Tibial nerve (tissue), 4 donors: Measurements from ENCODE around the gene SCGB2B2. TPM values are rescaled to one million over a fixed set of nuclear protein-coding genes. Genes with fewer than 3 reads are reported as not detected.

ENCODE experiments used
- DNase-seq, 2 donors: peaks; one replicate each; pipeline ENCODE4 v3.0.0-alpha.2; 2019; ENCODE audit warnings: low spot score in 2 of 2
- H3K27ac ChIP-seq, 4 donors: fragments of 200-600 bp; sonication (generic) in 3 of 4; one replicate each; pipeline ENCODE4 v1.5.1; 2017 to 2019; ENCODE audit warnings: mild to moderate bottlenecking in 1 of 4
- H3K27me3 ChIP-seq, 2 donors: fragments of 200-600 bp; sonication (generic) in 1 of 2; one replicate each; pipeline versions ENCODE4 v1.5.1 to v1.6.0; 2017 to 2019
- H3K36me3 ChIP-seq, 3 donors: fragments of 200-600 bp; sonication (generic); one replicate each; pipeline ENCODE4 v1.5.1; 2018 to 2019
- H3K4me1 ChIP-seq, 4 donors: fragments of 200-600 bp; sonication (generic) in 3 of 4; one replicate each; pipeline ENCODE4 v1.5.1; 2017 to 2019
- H3K4me3 ChIP-seq, 4 donors: fragments of 200-600 bp; sonication (generic) in 3 of 4; one replicate each; pipeline ENCODE4 v1.5.1; 2017 to 2019; ENCODE audit warnings: mild to moderate bottlenecking in 1 of 4, moderate library complexity in 1 of 4
- H3K9me3 ChIP-seq, 4 donors: fragments of 200-600 bp; sonication (generic) in 3 of 4; one replicate each; pipeline ENCODE4 v1.5.1; 2017 to 2019
- CTCF ChIP-seq, 5 experiments: fragments of 200-600 bp in 3 of 5; fragments of 450-650 bp in 2 of 5; sonication (generic) in 3 of 5; IDR thresholded peaks; one replicate each; pipeline ENCODE4 v1.5.1; 2016 to 2019; ENCODE audit warnings: antibody characterized with exemption in 5 of 5, mild to moderate bottlenecking in 3 of 5, moderate library complexity in 2 of 5
- EP300 ChIP-seq, 2 donors: sonication (generic); formaldehyde crosslinking; IDR thresholded peaks; one replicate each; pipeline ENCODE4 v1.6.1; 2017; ENCODE audit warnings: antibody characterized with exemption in 2 of 2, mild to moderate bottlenecking in 1 of 2
- POLR2A ChIP-seq, 2 donors: fragments of 450-650 bp; IDR thresholded peaks; one replicate each; pipeline ENCODE4 v1.6.1; 2017; ENCODE audit warnings: antibody characterized with exemption in 2 of 2, mild to moderate bottlenecking in 2 of 2, moderate library complexity in 2 of 2
- WGBS, 2 donors: methylation state at CpG; one replicate each; pipeline ENCODE4 v1.1.5; 2018; 5-methylcytosine and 5-hydroxymethylcytosine counted together
- total RNA-seq, 4 donors: library from RNA; depleted of rRNA; stranded (reverse); fragments of >200 nt; gene quantifications; one replicate each; pipeline ENCODE4 v1.1.0, GENCODE V29; 2016

The SCGB2B2 gene
- total RNA-seq, 4 donors from 2014 or later = 0.21 to 1.4 (median 0.71) TPM

- DNase-seq = no peak
- Histone ChIP-seq H3K27me3 (no peaks in the 10 kb centered on the region), H3K27ac (no peak overlapping the region), H3K9me3 (peaks cover 0 to 16% (median 0%) of the 10 kb centered on the region in 4 donors), H3K36me3 (peaks cover 0 to 2% (median 0%) of the 10 kb centered on the region in 3 donors), H3K4me1 (peaks cover 0 to 3% (median 0%) of the 10 kb centered on the region in 4 donors), H3K4me3 (no peak overlapping the region)
- WGBS, 2 donors = 37 to 43% methylated on average over 5 of the region's 5 CpGs
- TF ChIP-seq EP300 (IDR thresholded peaks at IDR 0.05) (no peak), CTCF (IDR thresholded peaks at IDR 0.05) (no peak), POLR2A (IDR thresholded peaks at IDR 0.05) (no peak)
Measured at GRCh38 chr19:34662919-34663318, 14.0 kb downstream of the SCGB2B2 start.

GRCh38 chr19:34661357-34661756 lies 15.6 kb downstream of the SCGB2B2 start:
- Histone ChIP-seq H3K27ac (no peak overlapping the region), H3K9me3 (peaks cover 0 to 15% (median 0%) of the 10 kb centered on the region in 4 donors), H3K4me3 (no peak overlapping the region), H3K36me3 (no peaks in the 10 kb centered on the region), H3K4me1 (no peaks in the 10 kb centered on the region), H3K27me3 (no peaks in the 10 kb centered on the region)
- WGBS, 2 donors = 70 to 86% methylated on average over 3 of the region's 3 CpGs
- no peak for DNase-seq
- no peak for TF ChIP-seq EP300 (IDR thresholded peaks at IDR 0.05)
- no peak for TF ChIP-seq CTCF (IDR thresholded peaks at IDR 0.05)
- TF ChIP-seq POLR2A (IDR thresholded peaks at IDR 0.05) = no peak

GRCh38 chr19:34655651-34656050 lies 21.3 kb downstream of the SCGB2B2 start:
- WGBS, 2 donors = 58 to 77% methylated on average over 2 of the region's 2 CpGs
- no peaks in the 10 kb centered on the region for H3K36me3 ChIP-seq
- H3K9me3 ChIP-seq = peaks cover 2 to 25% (median 8%) of the 10 kb centered on the region in 4 donors
- DNase-seq = no peak
- H3K4me1 ChIP-seq = no peaks in the 10 kb centered on the region
- no peak overlapping the region for H3K4me3 ChIP-seq
- no peak overlapping the region for H3K27ac ChIP-seq
- H3K27me3 ChIP-seq = no peaks in the 10 kb centered on the region
- TF ChIP-seq CTCF (IDR thresholded peaks at IDR 0.05) (no peak), EP300 (IDR thresholded peaks at IDR 0.05) (no peak), POLR2A (IDR thresholded peaks at IDR 0.05) (no peak)

GRCh38 chr19:34654796-34655195 lies 22.2 kb downstream of the SCGB2B2 start:
- Histone ChIP-seq H3K4me1 (no peaks in the 10 kb centered on the region), H3K27me3 (no peaks in the 10 kb centered on the region), H3K4me3 (no peak overlapping the region), H3K36me3 (no peaks in the 10 kb centered on the region), H3K27ac (no peak overlapping the region), H3K9me3 (peaks cover 2 to 25% (median 8%) of the 10 kb centered on the region in 4 donors)
- DNase-seq = no peak
- TF ChIP-seq EP300 (IDR thresholded peaks at IDR 0.05) (no peak), CTCF (IDR thresholded peaks at IDR 0.05) (no peak), POLR2A (IDR thresholded peaks at IDR 0.05) (no peak)
- WGBS, 2 donors = 35 to 39% methylated on average over 2 of the region's 2 CpGs

- Histone ChIP-seq H3K4me1 (no peaks in the 10 kb centered on the region), H3K4me3 (no peak overlapping the region), H3K36me3 (no peaks in the 10 kb centered on the region), H3K9me3 (peaks cover 2 to 25% (median 8%) of the 10 kb centered on the region in 4 donors), H3K27me3 (no peaks in the 10 kb centered on the region), H3K27ac (no peak overlapping the region)
- whole genome bisulfite sequencing, 2 donors = 65 to 70% methylated on average over 2 of the region's 2 CpGs
- TF ChIP-seq CTCF (IDR thresholded peaks at IDR 0.05) = no peak
- no peak for TF ChIP-seq POLR2A (IDR thresholded peaks at IDR 0.05)
- TF ChIP-seq EP300 (IDR thresholded peaks at IDR 0.05) = no peak
- DNase-seq = no peak
Measured at GRCh38 chr19:34651747-34652146, 25.2 kb downstream of the SCGB2B2 start.
